GM12874 (cell line): ENCODE results near the gene CALN1.

ENCODE experiments used
- CTCF ChIP-seq: IDR thresholded peaks from 2 replicates; pipeline ENCODE4 v1.5.1; 2011; ENCODE audit warnings: low read depth, mild to moderate bottlenecking, control low read depth, low read length, moderate library complexity; ENCODE audit not compliant: insufficient read depth

The CALN1 gene

GRCh38 chr7:72408966-72409637, 3.0 kb downstream of the CALN1 start:
- TF ChIP-seq CTCF, result no peak

DNA sequence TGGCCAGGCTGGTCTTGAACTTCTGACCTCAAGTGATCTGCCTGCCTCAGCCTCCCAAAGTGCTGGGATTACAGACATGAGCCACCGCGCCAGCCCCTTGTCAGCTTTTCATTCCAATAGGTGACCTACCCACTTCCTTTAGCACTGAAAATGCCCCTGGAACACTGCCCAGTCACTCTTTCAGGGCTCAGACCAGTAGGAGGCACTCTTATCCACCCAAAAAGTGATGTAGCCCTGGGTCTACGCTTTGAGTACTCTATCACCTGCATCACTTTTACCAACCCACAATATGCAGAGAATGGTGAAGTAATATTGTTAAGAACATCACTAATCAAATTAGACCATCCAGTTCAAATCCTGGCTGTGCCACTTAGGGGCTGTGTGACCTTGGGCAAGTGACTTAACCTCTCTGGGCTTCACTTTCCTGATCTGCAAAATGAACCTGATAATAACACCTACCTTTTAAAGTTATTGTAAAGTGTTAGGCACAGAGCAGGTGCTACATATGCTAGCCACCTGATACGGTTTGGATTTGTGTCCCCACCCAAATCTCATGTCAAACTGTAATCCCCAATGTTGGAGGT, 5.2 kb downstream of the CALN1 start:
- no peak for TF ChIP-seq CTCF

GRCh38 chr7:72405871-72406270, 6.3 kb downstream of the CALN1 start:
- TF ChIP-seq CTCF, result no peak

DNA sequence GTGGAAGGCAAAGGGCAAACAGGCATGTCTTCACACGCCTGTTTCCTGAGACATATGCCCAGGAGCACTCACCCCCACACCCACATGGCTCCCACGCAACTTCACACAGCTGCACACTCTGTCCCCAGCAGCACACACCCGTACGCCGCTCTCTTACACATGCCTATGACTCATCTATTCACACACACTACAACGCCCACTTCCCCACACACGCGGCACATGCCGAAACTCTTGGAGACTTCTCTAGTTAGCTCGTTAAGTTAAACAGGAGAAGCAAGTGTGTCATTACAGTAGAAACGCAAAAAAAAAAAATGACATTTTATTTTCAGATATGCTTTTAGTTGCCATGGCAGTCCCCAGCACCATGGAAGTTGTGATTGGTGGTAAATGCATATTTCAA, 6.7 kb downstream of the CALN1 start:
- no peak for TF ChIP-seq CTCF

DNA sequence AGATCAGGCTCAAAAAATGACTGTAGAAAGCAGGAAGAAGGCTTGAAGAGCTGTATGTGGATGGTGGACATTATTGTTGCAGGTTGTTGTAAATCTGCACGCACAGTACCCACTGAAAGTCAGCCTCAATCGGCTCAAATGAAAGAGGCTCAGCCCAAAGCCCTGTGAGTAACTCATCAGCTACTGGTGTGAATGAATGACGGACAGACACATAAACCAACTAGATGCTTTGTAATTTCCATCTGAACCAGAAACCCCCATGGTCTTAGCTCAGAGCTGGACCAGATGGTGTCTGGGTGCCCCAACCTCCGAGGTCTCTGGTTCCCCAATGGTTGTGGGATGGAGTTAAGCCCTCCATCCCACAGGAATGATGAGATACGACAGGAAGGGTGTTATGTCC, 7.4 kb downstream of the CALN1 start:
- TF ChIP-seq CTCF, result no peak

DNA sequence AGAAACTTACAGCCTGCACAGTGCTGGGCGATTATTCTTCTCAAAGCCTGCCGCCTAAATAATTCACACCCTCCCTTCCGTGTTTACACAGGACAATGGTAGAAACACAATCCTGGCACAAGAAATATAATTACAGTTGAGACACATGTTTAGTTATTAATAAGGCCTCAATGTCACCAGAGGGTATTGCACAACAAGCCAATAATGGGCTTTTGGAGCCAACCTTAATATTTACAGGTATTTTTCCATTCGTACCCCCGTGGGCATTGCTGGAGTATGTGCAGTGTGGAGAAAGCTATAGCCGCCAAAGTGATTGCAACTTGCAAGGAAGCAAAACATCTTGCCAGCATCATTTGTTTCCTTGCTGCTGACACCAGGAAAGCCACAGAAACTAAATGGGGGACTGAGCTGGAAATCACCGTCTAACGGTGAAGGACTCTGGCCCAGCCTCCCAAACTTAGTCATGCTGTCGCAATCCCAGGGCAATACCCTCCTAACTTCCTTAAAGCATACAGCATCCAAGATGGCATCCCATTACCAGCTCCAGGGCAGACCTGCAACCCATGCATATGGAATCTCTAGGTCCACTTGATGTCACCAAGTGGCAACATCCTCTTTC, 8.6 kb downstream of the CALN1 start:
- no peak for TF ChIP-seq CTCF

DNA sequence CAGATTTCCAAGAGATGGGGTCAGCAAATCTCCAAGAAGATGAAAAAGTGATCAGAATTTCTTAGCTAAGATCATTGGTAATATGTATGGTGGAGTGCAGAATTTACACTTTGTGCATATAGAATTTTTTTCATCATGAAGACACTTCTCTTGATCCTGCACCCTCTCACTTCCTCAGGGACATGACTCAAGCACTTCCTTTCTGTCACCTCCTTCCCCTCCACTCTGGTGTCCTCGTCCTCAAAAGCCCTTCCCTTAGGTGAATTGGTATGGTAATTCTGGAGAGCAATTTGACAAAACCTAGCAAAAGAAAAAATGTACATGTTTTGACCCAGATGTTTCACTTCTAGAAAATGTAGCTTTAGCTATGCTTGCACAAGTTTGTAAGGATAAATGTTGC, 18.1 kb downstream of the CALN1 start:
- no peak for TF ChIP-seq CTCF
